ENCODE results near the gene SRRM5.
A peak's percentile ranks its signal among the peaks of the same experiment; 100 is the strongest.
"Not testable (repeated sequence)": the region's sequence is repeated elsewhere in the genome, so short reads cannot be mapped to it uniquely, and the experiment has no call there.

The SRRM5 gene

DNA sequence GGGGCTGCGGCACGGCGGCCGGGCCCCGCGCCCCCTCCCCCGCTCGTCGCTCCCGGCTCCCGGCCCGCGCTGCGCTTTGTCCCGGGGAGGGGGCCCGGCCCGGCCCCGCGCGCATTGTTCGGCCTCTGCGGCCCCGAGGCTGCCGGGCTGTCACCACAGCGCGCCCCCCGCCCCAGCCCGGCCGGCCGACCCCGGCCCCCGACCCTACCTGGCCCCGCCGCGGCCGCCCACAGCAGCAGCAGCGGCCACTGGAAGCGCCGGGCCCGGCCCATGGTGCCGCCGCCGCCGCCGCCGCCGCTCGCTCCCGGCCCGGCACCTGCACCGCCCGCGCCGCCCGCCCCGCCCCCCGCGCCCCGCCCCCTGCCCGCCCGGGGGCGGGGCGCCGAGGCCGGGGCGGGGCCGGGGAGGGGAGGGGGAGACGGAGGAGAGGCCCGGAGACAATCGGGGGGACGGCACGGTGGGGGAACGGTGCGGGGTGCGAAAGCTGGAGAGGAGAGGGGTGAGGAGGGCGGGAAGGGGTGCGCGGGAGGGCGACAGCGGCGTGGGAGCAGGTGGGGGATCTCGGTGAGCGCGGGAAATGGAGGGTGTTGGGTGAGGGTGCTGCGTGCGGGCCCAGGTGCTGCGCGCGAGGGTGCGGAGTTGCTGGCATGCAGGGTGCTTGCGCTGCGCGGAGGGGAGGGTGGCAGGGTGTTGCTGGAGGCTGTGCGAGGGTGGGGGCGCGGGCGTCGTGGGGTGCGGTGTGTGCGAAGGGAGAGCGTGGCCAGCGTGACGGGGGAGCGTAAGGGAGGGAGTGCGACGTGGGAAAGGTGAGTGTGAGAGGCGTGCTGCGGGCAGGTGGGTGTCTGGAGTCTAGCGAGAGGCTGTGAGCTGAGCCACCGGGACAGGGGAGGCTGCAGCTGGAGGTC is 27.9 kb downstream of the SRRM5 start, which contains the start of gene CADM4:
CADM4 (minus strand) TSS at position 332 of the 905 bp plus-strand sequence; CDS start at position 272, 60 bp downstream.
- peak; percentile 91 for DNase-seq (ENCODE audit: low spot score)

DNA sequence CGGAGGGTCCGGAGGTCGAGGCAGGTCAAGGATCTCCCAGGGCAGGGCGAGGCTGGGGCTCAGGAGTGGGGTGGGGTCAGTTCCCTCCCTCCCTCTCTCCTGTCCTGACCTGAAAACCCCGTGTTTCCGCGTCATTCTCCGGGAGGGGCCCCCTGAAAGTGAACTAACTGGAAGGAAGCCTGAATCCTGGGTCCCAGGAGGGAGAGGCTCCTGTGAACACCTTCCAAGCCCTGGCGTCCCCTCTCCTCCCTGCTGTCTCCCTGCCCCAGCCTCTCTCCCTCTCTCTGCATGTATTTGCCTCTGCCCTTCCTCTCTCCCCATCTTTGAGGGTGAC is 28.5 kb downstream of the SRRM5 start:
- DNase-seq (ENCODE audit: low spot score): no peak

DNA sequence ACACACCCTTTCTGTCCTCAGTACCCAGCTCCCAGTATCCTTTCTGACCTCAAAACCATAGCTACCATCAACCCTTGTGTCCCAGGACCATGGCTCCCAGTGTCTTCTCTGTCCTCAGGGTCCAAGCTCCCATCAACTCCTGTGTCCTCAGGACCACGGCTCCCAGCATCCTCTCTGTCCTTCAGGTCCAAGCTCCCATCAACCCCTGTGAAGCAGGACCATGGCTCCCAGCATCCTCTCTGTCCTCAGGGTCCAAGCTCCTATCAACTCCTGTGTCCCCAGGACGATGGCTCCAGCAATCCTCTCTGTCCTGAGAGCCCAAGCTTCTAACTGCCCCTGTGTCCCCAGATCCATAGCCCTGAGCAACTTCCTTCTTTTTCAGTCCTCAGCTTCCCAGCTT is 29.4 kb downstream of the SRRM5 start:
- DNase-seq (ENCODE audit: low spot score): no peak

DNA sequence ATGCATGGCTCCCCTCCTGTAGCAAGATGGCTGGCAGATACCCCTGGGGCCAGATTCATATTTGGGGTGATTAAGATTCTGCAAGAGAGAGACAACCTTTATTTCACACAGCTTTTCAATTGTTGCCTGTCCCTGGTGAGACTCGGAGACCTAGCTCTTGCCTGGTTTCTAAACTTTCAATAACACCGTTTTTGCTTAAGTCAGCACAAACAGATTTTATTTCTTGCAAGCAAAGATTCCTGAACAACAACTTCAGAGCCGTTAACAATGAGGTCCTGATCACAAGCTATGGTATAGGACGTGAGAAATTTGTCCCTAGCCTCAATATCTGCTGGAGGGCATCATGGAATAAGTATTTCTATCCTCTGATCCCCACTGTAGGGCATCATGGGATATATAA is 30.6 kb downstream of the SRRM5 start:
- no peak for DNase-seq (ENCODE audit: low spot score)

DNA sequence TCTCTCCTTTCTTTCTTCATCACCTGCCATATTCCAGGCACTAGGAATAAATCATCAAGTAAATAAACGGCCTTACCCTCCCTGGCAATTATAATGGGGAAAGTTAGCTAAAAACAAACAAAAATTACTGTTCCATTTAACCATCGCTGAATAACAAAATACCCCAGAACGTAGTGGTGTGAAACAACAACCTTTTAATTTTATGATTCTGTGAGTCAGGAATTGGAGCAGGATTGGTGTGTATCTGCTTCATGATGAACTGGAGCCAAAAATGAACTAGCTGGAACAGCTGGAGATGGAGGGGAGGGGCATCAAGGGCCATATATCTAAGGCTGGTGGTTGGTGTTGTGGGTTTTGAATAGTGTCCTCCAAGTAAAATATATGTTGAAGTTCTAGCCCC is 31.4 kb downstream of the SRRM5 start:
- DNase-seq (ENCODE audit: low spot score): no peak

DNA sequence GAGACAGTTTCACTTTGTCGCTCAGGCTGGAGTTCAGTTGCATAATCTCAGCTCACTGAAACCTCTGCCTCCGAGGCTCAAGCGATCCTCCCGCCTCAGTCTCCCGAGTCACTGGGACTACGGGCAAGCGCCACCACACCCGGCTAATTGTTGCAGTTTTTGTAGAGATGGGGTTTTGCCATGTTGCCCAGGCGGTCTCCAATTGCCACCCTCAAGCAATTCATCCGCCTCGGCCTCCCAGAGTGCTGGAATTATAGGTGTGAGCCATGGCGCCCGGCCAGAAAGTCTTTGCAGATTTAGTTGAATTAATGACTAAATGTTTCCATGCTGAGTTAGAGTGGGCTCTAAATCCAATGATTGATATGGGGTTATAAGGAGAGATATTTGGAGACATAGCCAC is 32.3 kb downstream of the SRRM5 start:
- no peak for DNase-seq (ENCODE audit: low spot score)

DNA sequence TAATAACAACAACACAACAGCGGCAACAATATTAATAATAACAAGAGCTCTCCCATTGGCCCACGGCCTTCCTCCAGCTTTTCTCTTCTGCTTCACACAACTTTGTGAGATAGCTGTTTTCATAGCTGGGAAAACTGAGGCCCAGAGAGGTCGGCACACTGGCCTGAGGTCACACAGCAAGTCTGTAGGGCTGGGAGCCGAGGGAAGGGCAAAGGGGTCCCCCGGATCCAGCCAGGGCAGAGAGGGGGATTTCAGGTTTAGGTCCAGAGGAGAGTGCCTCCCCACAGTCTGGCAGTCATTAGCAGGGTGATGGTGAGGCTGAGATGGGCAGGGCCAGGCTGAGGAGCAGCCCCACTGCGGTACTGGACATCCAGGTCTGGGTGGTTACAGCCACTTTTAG is 36.7 kb downstream of the SRRM5 start:
- DNase-seq (ENCODE audit: low spot score): no peak

DNA sequence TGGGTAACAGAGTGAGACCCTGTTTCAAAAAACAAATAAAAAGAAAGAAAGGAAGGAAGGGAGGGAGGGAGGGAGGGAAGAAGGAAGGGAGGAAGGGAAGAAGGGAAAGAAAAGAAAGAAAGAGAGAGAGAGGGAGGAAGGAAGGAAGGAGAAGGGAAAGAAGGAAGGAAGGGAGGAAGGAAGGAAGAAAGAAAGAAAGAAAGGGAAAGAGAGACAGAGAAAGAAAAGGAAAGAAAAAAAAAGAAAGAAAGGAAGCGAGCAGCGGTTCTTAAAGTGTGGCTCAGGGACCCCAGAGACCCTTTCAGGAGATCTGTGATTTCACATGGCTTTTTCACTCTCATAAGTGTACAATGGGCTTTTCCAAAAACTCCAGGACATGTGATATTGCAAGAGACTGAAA is 37.6 kb downstream of the SRRM5 start:
- no peak for DNase-seq (ENCODE audit: low spot score)

DNA sequence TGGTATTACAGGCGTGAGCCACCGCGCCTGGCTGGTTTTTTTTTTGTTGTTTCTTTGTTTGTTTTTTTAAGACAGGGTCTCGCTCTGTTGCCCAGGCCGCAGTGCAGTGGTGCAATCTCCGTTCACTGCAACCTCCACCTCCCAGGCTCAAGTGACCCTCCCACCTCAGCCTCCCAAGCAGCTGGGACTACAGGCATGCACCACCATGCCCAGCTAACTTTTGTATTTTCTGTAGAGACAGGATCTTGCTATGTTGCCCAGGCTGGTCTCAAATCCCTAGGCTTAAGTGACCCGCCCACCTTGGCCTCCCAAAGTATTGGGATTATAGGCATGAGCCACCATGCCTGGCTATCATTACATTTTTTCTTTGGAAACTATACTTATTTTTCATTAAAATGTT is 38.4 kb downstream of the SRRM5 start:
- not testable (repeated sequence) for DNase-seq (ENCODE audit: low spot score)

DNA sequence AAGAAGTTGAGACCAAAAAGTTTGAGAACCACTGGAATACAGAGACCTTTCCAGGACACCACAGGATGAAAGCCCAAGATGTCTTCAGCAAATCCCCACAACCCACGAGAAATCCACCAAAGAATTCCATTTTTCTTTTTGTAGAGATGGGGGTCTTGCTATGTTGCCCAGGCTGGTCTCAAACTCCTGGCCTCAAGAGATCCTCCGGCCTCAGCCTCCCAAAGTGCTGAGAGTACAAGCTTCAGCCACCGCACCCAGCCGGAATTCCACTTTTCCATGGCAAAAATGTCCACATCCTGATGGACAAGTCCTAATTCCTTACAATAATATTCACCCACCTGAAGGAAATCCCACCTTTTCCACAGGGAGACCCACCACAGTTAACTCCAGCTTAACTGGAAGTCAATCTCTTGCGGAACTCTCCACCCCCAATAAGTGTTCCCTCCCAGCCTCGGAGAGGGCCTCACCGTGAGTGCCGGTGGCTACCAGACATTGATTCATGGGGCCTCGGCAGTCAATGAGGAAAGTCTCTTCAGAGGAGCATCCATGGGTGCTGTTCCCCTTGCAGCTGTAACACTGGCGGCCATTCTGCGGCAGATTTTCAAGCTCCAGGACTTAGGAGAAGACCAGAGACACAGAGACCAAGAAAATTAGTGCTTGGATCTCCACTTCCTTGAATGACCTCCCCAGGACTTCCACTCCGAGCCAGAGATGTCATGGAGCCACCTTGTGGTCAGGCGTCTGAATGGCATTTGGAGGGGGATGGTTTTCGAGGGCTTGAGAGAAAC is 40.1 kb downstream of the SRRM5 start:
- DNase-seq (ENCODE audit: low spot score): peak; percentile 75

DNA sequence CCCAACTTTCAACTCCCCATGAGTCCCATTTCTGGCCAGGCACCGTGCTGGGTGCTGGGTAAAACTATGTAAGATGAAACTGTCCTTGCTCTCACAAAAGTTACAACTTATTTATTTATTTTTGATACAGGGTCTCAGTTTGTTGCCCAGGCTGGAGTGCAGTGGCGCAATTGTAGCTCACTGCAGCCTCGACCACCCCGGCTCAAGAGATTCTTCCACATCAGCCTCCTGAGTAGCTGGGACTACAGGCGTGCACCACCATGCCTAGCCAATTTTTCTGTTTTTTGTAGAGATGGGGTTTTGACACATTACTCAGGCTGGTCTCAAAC is 40.6 kb downstream of the SRRM5 start:
- DNase-seq (ENCODE audit: low spot score): no peak

DNA sequence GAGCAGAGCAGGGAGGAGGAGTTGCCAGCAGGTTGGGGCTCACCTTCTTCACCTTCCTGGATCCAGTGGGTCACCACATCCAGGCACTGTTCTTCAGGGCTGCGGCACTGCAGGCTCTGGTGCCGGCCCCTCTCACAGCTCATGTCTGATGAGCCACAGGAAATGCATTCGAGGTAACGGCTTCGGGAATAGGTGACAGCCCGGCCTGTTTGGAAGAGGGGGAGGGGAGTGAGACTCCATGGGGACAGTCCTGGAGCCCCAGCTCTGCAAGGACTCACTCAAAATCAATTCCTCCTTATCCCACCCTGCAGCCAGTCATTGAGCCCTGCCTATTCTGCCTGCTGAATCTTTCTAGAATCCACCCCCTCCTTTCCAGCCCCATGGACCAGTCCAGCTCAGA is 44.5 kb downstream of the SRRM5 start:
- DNase-seq (ENCODE audit: low spot score): no peak

DNA sequence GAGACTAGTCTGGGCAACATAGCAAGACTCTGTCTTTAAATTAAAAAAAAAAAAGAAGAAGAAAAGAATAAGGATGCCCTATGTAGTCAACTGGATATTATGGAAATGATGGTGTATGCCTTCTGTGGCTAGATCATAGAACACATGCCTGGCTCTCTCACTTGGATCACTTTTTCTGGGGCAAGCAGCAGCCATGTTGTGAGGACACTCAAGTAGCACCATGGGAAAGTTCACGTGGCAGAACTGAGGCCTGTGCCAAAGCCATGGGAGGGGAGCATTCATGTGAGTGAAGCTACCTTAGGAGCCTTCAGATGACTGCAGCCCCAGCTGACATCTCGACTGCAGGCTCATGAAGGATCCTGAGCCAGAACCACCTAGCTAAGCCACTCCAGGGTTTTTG is 46.1 kb downstream of the SRRM5 start:
- no peak for DNase-seq (ENCODE audit: low spot score)

DNA sequence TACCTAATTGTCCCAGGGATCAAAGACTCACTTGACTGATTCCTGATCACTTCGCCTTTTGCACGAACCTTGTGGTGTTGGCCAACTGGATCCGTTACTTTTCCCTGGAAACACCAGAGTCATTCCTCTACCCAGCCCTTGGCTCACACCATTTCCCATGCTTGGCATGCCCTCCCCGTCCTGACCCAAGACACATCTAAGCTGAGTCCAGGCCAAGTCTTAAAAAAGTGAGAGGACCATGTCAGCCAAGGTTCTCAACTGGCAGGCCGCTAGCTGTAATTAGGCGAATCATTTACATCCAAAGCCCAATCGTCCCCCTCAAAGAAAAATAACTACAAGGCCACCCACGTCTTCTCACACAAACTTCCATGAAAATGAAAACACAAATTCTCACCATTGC is 46.6 kb downstream of the SRRM5 start:
- no peak for DNase-seq (ENCODE audit: low spot score)

DNA sequence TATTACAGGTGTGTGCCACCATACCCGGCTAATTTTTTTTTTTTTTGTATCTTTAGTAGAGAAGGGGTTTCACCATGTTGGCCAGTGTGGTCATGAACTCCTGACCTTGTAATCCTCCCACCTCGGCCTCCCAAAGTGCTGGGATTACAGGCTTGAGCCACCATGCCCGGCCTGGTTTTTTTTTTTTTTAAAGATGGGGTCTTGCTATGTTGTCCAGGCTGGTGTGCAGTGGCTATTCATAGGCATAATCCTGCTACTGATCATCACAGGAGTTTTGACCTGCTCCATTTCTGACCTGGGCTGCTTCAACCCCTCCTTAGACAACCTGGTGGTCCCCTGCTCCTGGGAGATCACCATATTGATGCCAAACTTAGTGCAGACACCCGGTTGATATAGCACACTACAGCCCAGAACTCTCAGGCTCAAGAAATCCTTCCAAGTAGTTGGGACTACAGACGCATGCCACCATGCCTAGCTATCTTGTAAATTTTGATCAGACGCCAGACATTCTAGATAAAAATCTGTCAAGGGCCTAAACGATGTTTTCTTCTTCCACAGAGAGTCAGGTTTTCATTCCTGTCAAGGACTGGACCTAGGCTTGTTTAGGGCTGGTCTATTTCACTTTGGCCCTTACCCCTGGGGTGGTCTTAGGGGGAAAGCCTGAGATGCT is 48.5 kb downstream of the SRRM5 start:
- no peak for DNase-seq (ENCODE audit: low spot score)

DNA sequence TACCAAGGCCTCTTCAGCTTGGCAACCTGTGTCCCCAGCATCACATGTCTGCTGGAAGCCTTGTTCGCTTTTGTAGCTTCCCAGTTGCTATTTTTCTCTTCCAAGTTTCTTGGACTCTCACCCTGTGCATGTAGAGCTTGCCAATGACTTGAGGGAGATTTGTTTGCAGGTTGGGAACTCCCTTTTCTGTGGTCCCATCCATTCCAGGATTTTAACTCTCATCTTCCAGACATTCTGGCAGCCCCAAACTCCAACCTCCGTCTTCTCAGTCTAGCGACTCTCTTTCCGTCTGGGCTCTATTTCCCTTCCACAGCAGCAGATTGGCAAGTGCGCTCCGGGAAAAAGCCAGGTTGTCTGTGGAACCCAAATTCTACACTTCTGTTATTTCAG is 49.1 kb downstream of the SRRM5 start:
- no peak for DNase-seq (ENCODE audit: low spot score)

DNA sequence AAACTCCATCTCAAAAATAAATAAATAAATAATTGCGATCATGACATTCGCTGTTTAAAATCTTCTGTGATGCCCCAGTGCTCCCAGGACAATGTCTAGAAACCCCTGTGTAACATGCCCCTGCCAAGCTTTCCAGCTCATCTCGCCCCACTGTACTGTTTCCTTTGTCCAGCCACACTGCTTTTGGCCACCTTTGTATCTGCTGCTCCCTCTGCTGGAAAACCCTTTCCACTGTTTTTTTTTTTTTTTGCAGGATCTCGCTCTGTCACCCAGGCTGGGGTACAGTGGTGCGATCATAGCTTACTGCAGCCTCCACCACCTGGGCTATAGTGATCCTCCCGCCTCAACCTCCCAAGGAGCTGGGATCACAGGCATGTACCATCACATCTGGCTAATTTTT is 50.6 kb downstream of the SRRM5 start:
- DNase-seq (ENCODE audit: low spot score): peak; percentile 50

DNA sequence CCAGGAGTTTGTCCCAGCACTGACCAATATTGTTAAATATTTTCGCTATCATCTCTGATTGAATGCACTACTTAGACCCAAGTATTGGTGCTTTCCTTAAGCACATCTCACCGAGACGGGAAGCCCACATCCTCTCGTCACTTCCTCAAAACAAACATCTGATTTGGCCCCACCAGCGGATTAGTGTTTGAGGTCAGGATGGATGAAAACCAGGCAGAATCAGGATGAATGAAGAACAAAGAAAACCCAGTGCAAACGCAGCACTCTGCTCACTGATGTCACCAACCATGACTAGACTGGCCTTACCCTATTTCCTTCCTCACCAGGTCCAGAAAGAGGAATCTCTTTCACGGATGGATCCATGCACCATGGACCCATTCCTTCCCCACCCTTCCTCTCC is 52.1 kb downstream of the SRRM5 start:
- DNase-seq (ENCODE audit: low spot score): no peak
